ENCODE results near the gene RNF123.

The RNF123 gene

GRCh38 chr3:49689046-49689907 is at the start of gene RNF123, which contains the start of gene MST1:
TSS of gene RNF123 (plus strand) at chr3:49689557. CDS start at chr3:49691166, 1,609 bp downstream.
TSS of gene MST1 (minus strand) at chr3:49689474. CDS start at chr3:49688691, 783 bp downstream.
- no peak for DNase-seq

- no peak for DNase-seq
These were observed 48.1 kb upstream of the RNF123 start for GRCh38 chr3:49641292-49641691.

GRCh38 chr3:49641921-49642707 is 47.2 kb upstream of the RNF123 start:
- no peak for DNase-seq

- DNase-seq: no peak
These were observed 46.6 kb upstream of the RNF123 start for GRCh38 chr3:49642708-49643145.

GRCh38 chr3:49644684-49645083 is 44.7 kb upstream of the RNF123 start:
- no peak for DNase-seq

- DNase-seq: no peak
These were observed 43.1 kb upstream of the RNF123 start for GRCh38 chr3:49646236-49646635.

GRCh38 chr3:49647741-49648140 is 41.6 kb upstream of the RNF123 start:
- DNase-seq: no peak

GRCh38 chr3:49648354-49649019 is 40.9 kb upstream of the RNF123 start:
- DNase-seq: no peak

GRCh38 chr3:49649576-49649975 is 39.8 kb upstream of the RNF123 start:
- no peak for DNase-seq

- DNase-seq: no peak
These were observed 39.2 kb upstream of the RNF123 start for GRCh38 chr3:49650177-49650576.

- no peak for DNase-seq
These were observed 38.7 kb upstream of the RNF123 start for GRCh38 chr3:49650637-49651036.

GRCh38 chr3:49652218-49652902 is 37.0 kb upstream of the RNF123 start:
- DNase-seq: no peak

GRCh38 chr3:49652903-49653415 is 36.4 kb upstream of the RNF123 start:
- DNase-seq: no peak

- DNase-seq: no peak
These were observed 35.7 kb upstream of the RNF123 start for GRCh38 chr3:49653621-49654020.

- DNase-seq: no peak
These were observed 35.1 kb upstream of the RNF123 start for GRCh38 chr3:49654176-49654825.

GRCh38 chr3:49654955-49655556 is 34.3 kb upstream of the RNF123 start:
- no peak for DNase-seq

GRCh38 chr3:49655731-49656285 is 33.5 kb upstream of the RNF123 start:
- DNase-seq: no peak

- no peak for DNase-seq
These were observed 32.7 kb upstream of the RNF123 start for GRCh38 chr3:49656541-49657112.

GRCh38 chr3:49657208-49657915 is 32.0 kb upstream of the RNF123 start:
- DNase-seq: no peak

- DNase-seq: no peak
These were observed 30.6 kb upstream of the RNF123 start for GRCh38 chr3:49658711-49659110.

Measured in GDM1 (cell line).